GM08714 (cell line): ENCODE results near the gene TMEM129.

ENCODE experiments used
- H3K4me3 ChIP-seq: fragments of 200-500 bp; sonication (Bioruptor generic); 2 replicates; pipeline ENCODE4 v1.5.1; 2014; ENCODE audit warnings: mild to moderate bottlenecking, low read length, inconsistent platforms
- ZNF274 ChIP-seq: IDR thresholded peaks from 2 replicates; pipeline ENCODE4 v1.6.1; 2012; ENCODE audit warnings: mild to moderate bottlenecking, low read depth, low read length

Gene TMEM129

GRCh38 chr4:1762264-1763010 lies 41.3 kb upstream of the TMEM129 start:
- H3K4me3 ChIP-seq: no peak overlapping the region
- TF ChIP-seq ZNF274: no peak

- no peak for TF ChIP-seq ZNF274
- H3K4me3 ChIP-seq: no peak overlapping the region
Observed at GRCh38 chr4:1761130-1761689, 40.1 kb upstream of the TMEM129 start.

GRCh38 chr4:1760521-1761071 lies 39.5 kb upstream of the TMEM129 start:
- TF ChIP-seq ZNF274: no peak

GRCh38 chr4:1759818-1760223 lies 38.7 kb upstream of the TMEM129 start:
- no peak for TF ChIP-seq ZNF274
- no peak overlapping the region for H3K4me3 ChIP-seq

More at GRCh38 chr4:1760521-1761071, 39.5 kb upstream of the TMEM129 start:
- H3K4me3 ChIP-seq: no peak overlapping the region

GRCh38 chr4:1759170-1759817 lies 38.2 kb upstream of the TMEM129 start:
- TF ChIP-seq ZNF274: no peak
- no peak overlapping the region for H3K4me3 ChIP-seq

GRCh38 chr4:1758306-1759121 lies 37.4 kb upstream of the TMEM129 start:
- no peak for TF ChIP-seq ZNF274
- H3K4me3 ChIP-seq: no peak overlapping the region

GRCh38 chr4:1757836-1758235 lies 36.7 kb upstream of the TMEM129 start:
- TF ChIP-seq ZNF274: no peak
- H3K4me3 ChIP-seq: no peak overlapping the region

GRCh38 chr4:1756893-1757779 lies 36.0 kb upstream of the TMEM129 start:
- no peak overlapping the region for H3K4me3 ChIP-seq
- no peak for TF ChIP-seq ZNF274

GRCh38 chr4:1756079-1756478 lies 35.0 kb upstream of the TMEM129 start:
- no peak for TF ChIP-seq ZNF274

GRCh38 chr4:1755297-1755696 lies 34.2 kb upstream of the TMEM129 start:
- no peak for TF ChIP-seq ZNF274
- H3K4me3 ChIP-seq: no peak overlapping the region

More at GRCh38 chr4:1756079-1756478, 35.0 kb upstream of the TMEM129 start:
- H3K4me3 ChIP-seq: no peak overlapping the region

- no peak overlapping the region for H3K4me3 ChIP-seq
- TF ChIP-seq ZNF274: no peak
Observed at GRCh38 chr4:1754336-1754735, 33.2 kb upstream of the TMEM129 start.

GRCh38 chr4:1753697-1754311 lies 32.7 kb upstream of the TMEM129 start:
- no peak overlapping the region for H3K4me3 ChIP-seq
- TF ChIP-seq ZNF274: no peak

- no peak overlapping the region for H3K4me3 ChIP-seq
- TF ChIP-seq ZNF274: no peak
Observed at GRCh38 chr4:1753294-1753696, 32.2 kb upstream of the TMEM129 start.
